Uterus (tissue), 4 donors: ENCODE results near the gene AUTS2. TPM values are rescaled to one million over a fixed set of nuclear protein-coding genes. Genes with fewer than 3 reads are reported as not detected.

Source experiments
- DNase-seq, 2 donors: peaks; one replicate each; pipeline ENCODE4 v3.0.0-alpha.2; 2019 to 2020
- H3K27ac ChIP-seq, 2 donors: fragments of 200-600 bp; sonication (generic); 1 replicate in 1 of 2; 2 replicates in 1 of 2; pipeline ENCODE4 v1.5.1; 2016 to 2018
- H3K27me3 ChIP-seq, 2 donors: fragments of 200-600 bp; sonication (generic); one replicate each; pipeline ENCODE4 v1.5.1; 2018 to 2019; ENCODE audit warnings: control low read depth in 1 of 2
- H3K36me3 ChIP-seq, 2 donors: fragments of 200-600 bp; sonication (generic); one replicate each; pipeline ENCODE4 v1.5.1; 2019; ENCODE audit warnings: control low read depth in 1 of 2
- H3K4me1 ChIP-seq, 2 donors: fragments of 200-600 bp; sonication (generic); one replicate each; pipeline ENCODE4 v1.5.1; 2018 to 2019; ENCODE audit warnings: control low read depth in 1 of 2
- H3K4me3 ChIP-seq, 2 donors: fragments of 200-600 bp; sonication (generic); 1 replicate in 1 of 2; 2 replicates in 1 of 2; pipeline ENCODE4 v1.5.1; 2018 to 2019; ENCODE audit warnings: mild to moderate bottlenecking in 1 of 2
- H3K9me3 ChIP-seq, 2 donors: fragments of 200-600 bp; sonication (generic); one replicate each; pipeline ENCODE4 v1.5.1; 2019; ENCODE audit warnings: control low read depth in 1 of 2
- POLR2A ChIP-seq, 2 donors: fragments of 450-650 bp; IDR thresholded peaks; one replicate each; pipeline ENCODE4 v1.6.1; 2016; ENCODE audit warnings: antibody characterized with exemption in 2 of 2, mild to moderate bottlenecking in 1 of 2, moderate library complexity in 1 of 2
- intact Hi-C: fragments of 100-400 bp; cut with DNase I; formaldehyde crosslinking; loops from one replicate; pipeline ENCODE4 v1.15.1; 2023; ENCODE audit warnings: low total_unique reads
- total RNA-seq, 4 donors: library from RNA; depleted of rRNA in 3 of 4; stranded (reverse); fragments of >200 nt in 3 of 4; gene quantifications; one replicate each; pipeline versions ENCODE4 v1.1.0 to v1.2.4, GENCODE V29; 2014 to 2023
- TF ChIP-seq, protein P1 (sequence below), 4 experiments: fragments of 200-600 bp in 2 of 4; fragments of 450-650 bp in 2 of 4; sonication (generic) in 2 of 4; IDR thresholded peaks; one replicate each; pipeline ENCODE4 v1.5.1; 2016 to 2019; ENCODE audit warnings: antibody characterized with exemption in 4 of 4, mild to moderate bottlenecking in 2 of 4, moderate library complexity in 1 of 4
- donor health status: DM: yes; HTN: yes; CAD: no.

Gene AUTS2
- total RNA-seq, 4 donors from 2014 or later: 10.5 to 58.2 (median 30.0) TPM

DNA sequence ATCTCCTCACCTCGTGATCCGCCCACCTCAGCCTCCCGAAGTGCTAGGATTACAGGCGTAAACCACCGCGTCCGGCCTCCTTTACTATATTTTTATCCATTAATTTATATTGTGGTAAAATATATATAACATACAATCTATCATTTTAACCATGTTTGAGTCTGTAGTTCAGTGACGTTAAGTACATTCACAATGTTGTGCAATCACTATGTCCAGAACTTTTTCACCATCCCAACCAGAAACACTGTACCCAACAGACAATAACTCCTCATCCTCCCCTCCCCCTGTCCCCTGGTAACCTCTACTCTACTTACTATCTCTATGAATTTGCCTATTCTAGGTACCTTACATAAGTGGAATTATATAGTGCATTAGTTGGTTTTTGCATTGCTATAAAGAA is 1236.1 kb downstream of the AUTS2 start:
- Histone ChIP-seq H3K4me3 (no peak overlapping the region), H3K27me3 (no peaks in the 10 kb centered on the region), H3K4me1 (no peaks in the 10 kb centered on the region), H3K36me3 (no peaks in the 10 kb centered on the region), H3K27ac (no peak overlapping the region), H3K9me3 (no peaks in the 10 kb centered on the region)
- intact Hi-C loops: no loop called here
- TF ChIP-seq, protein P1, sequence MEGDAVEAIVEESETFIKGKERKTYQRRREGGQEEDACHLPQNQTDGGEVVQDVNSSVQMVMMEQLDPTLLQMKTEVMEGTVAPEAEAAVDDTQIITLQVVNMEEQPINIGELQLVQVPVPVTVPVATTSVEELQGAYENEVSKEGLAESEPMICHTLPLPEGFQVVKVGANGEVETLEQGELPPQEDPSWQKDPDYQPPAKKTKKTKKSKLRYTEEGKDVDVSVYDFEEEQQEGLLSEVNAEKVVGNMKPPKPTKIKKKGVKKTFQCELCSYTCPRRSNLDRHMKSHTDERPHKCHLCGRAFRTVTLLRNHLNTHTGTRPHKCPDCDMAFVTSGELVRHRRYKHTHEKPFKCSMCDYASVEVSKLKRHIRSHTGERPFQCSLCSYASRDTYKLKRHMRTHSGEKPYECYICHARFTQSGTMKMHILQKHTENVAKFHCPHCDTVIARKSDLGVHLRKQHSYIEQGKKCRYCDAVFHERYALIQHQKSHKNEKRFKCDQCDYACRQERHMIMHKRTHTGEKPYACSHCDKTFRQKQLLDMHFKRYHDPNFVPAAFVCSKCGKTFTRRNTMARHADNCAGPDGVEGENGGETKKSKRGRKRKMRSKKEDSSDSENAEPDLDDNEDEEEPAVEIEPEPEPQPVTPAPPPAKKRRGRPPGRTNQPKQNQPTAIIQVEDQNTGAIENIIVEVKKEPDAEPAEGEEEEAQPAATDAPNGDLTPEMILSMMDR (IDR thresholded peaks at IDR 0.05): no peak
- TF ChIP-seq POLR2A (IDR thresholded peaks at IDR 0.05): no peak
- no peak for DNase-seq

DNA sequence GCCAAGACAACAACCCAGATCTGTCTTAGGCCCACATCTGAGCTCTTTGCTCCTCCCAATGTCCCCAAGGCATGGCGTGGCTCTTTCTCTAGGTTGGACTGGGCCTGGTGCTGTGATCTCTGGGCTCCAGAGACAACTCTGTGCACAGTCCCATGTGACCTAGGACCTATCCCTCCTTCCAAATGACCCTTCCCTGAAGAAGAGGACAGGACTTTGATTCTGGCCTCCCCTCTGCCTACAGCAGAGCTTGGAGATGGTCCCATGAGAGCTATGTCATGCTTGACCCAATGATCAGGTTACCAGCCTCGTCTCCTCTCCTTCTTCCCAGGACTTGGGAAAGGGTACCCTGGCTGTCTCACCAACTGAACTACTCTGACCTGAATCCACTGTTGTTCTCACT is 1237.4 kb downstream of the AUTS2 start:
- Histone ChIP-seq H3K4me3 (no peak overlapping the region), H3K27me3 (no peaks in the 10 kb centered on the region), H3K36me3 (no peaks in the 10 kb centered on the region), H3K27ac (no peak overlapping the region), H3K4me1 (no peaks in the 10 kb centered on the region), H3K9me3 (no peaks in the 10 kb centered on the region)
- no peak for DNase-seq
- intact Hi-C loops: no loop called here
- no peak for TF ChIP-seq POLR2A (IDR thresholded peaks at IDR 0.05)
- TF ChIP-seq, protein P1 (IDR thresholded peaks at IDR 0.05): no peak

DNA sequence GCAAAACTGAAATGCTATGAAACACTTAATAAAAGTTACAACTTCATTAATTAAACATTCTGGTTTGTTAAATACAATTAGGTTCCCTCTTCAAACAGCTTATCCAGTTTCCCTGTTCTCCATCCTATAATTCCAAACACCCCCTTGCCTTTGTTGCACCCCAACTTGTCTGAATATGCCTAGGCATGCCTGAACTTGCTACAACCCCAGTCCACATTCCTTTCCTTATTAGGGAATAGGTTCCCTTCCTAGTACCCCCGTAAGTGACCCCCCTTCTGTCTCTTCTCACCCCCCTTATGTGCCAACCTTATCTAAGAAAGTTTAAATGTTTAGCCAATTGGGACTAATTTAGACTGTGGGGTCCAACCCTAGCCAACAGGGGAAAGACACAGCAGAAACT is 1238.0 kb downstream of the AUTS2 start:
- intact Hi-C loops: no loop called here
- no peaks in the 10 kb centered on the region for H3K27me3 ChIP-seq
- no peaks in the 10 kb centered on the region for H3K4me1 ChIP-seq
- no peak overlapping the region for H3K27ac ChIP-seq
- H3K4me3 ChIP-seq: no peak overlapping the region
- TF ChIP-seq, protein P1 (IDR thresholded peaks at IDR 0.05): no peak
- TF ChIP-seq POLR2A (IDR thresholded peaks at IDR 0.05): no peak
- DNase-seq: no peak
- no peaks in the 10 kb centered on the region for H3K9me3 ChIP-seq
- H3K36me3 ChIP-seq: no peaks in the 10 kb centered on the region

DNA sequence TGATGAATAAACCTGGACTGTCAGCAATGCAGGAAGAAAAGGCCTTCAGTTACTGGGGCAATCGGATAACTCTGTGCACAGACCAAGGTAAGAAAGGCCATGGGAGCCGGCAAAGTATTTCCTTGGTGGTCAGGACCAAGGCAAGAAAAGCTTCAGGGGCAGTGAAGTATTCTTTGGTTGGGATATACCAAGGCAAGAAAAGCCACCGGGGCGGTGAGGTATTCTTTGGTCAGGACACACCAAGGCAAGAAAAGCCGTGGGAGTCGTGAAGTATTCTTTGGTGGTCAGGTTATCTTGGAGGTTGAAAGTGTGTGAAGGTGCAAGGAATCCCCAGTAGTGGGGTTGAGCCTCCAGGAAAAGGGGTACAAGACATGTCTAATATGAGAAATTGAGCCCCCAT is 1238.7 kb downstream of the AUTS2 start:
- TF ChIP-seq, protein P1 (IDR thresholded peaks at IDR 0.05): no peak
- no peak for TF ChIP-seq POLR2A (IDR thresholded peaks at IDR 0.05)
- no peak for DNase-seq
- no peak overlapping the region for H3K27ac ChIP-seq
- H3K4me1 ChIP-seq: no peaks in the 10 kb centered on the region
- no peak overlapping the region for H3K4me3 ChIP-seq
- no peaks in the 10 kb centered on the region for H3K36me3 ChIP-seq
- H3K9me3 ChIP-seq: no peaks in the 10 kb centered on the region
- H3K27me3 ChIP-seq: no peaks in the 10 kb centered on the region
- intact Hi-C loops: no loop called here

DNA sequence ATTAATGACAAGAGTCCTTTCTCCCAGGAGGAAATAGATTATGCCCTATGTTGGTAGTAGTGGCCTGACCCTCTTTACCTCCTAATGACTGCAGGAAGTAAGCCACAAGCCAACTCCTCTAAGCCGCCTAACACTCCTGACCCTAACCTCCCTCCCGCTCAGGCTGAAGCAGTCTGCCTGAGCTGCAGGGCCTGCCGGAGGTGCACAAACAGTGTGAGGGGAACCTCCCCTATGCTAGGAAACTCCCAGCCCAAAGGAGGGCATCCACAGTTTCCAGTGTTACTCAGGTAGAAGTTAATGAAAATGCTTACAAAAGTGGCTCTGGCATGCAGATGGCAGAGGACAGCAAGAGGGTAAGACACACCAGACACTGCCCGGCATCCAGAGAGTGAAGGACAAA is 1239.3 kb downstream of the AUTS2 start:
- Histone ChIP-seq H3K4me1 (no peaks in the 10 kb centered on the region), H3K27ac (no peak overlapping the region), H3K27me3 (no peaks in the 10 kb centered on the region), H3K36me3 (no peaks in the 10 kb centered on the region), H3K9me3 (no peaks in the 10 kb centered on the region), H3K4me3 (no peak overlapping the region)
- intact Hi-C loops: no loop called here
- DNase-seq: no peak
- TF ChIP-seq, protein P1 (IDR thresholded peaks at IDR 0.05): no peak
- no peak for TF ChIP-seq POLR2A (IDR thresholded peaks at IDR 0.05)
